Lower lobe of right lung (tissue), 2 donors: Measurements from ENCODE around the gene MXD4. TPM values are rescaled to one million over a fixed set of nuclear protein-coding genes. Genes with fewer than 3 reads are reported as not detected.

Source experiments
- ATAC-seq, 2 donors: fragments of 200-7000 bp; cut with Tn5 transposase; one replicate each; pipeline ENCODE4 v1.9.1; 2020 to 2022; ENCODE audit warnings: mild to moderate bottlenecking in 2 of 2, moderate library complexity in 2 of 2
- DNase-seq: peaks from one replicate; pipeline ENCODE4 v3.0.0-alpha.2; 2020
- H3K27ac ChIP-seq: fragments of 200-600 bp; one replicate; pipeline ENCODE4 v1.8.0; 2022
- H3K27me3 ChIP-seq: fragments of 200-600 bp; one replicate; pipeline ENCODE4 v1.8.0; 2022; ENCODE audit warnings: low read depth
- H3K36me3 ChIP-seq: fragments of 200-600 bp; one replicate; pipeline ENCODE4 v1.8.0; 2022; ENCODE audit warnings: mild to moderate bottlenecking
- H3K4me1 ChIP-seq: fragments of 200-600 bp; one replicate; pipeline ENCODE4 v1.8.0; 2022
- H3K4me3 ChIP-seq: fragments of 200-600 bp; one replicate; pipeline ENCODE4 v1.8.0; 2022; ENCODE audit warnings: mild to moderate bottlenecking
- H3K9me3 ChIP-seq: fragments of 200-600 bp; one replicate; pipeline ENCODE4 v1.8.0; 2022
- intact Hi-C: fragments of 100-400 bp; cut with DNase I; formaldehyde crosslinking; loops from one replicate; pipeline ENCODE4 v1.11.0; 2022
- total RNA-seq: library from RNA; stranded (reverse); fragmentation: NEBNext Ultra II Directional; extraction: Animal tissue kit (Norgen Biotek cat#: 25700); gene quantifications from one replicate; pipeline ENCODE4 v1.2.1, GENCODE V29; 2021
- TF ChIP-seq, protein P1 (sequence below): fragments of 200-600 bp; IDR thresholded peaks from one replicate; pipeline ENCODE4 v1.8.0; 2022; ENCODE audit warnings: antibody characterized with exemption, mild to moderate bottlenecking
- donor health status: DM: no; HTN: yes; CAD: no; lungs with severe emphysema.

The MXD4 gene
- total RNA-seq, 1 donor from 2014 or later = 74.3 TPM

DNA sequence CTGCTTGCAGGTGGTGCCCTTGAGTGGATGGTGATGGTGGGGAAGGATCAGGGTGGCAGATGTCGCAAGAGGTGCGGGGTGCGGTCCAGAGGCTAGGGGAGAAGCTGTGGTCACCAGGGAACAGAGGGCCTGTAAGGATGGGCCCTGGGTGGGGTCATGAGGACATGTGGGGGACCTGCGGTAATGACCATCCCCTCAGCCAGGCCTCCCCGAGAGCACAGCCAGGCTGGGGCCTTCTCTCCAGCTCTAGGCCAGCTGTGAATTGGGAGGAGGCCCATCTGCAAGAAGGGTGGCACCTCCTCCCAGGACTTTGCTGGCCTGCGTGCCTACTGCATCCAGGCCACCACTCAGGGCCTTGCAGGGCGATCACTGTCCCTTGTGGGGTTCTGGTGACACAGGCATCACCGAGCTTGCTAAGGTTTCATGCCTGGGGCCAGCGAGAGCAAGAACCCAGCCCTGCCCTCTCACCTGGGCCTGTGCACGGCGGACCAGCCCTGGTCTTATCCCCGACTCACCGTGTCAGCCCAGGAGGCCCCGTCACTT is 34.1 kb upstream of the MXD4 start:
- no peak for DNase-seq

DNA sequence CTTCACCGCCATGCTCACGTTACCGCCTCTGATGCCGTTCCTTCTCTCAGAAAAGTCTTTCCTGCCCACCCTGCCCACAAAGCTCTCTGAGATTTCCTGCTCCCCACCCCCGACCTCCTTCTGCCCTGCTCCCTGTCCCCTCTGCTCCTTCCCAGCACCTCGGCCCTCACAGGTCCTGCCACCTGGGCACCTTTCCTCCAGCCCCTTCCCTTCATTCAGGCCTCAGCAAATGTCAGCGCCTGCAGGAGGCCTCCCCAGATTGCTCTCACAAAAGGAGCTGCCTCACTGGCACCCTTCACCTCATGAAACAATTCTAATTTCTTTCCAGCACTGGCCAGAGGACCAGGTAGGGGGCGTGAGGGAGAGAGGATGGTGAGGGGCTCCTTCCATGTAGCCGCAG is 33.6 kb upstream of the MXD4 start:
- intact Hi-C loops = no loop called here
- TF ChIP-seq, protein P1, sequence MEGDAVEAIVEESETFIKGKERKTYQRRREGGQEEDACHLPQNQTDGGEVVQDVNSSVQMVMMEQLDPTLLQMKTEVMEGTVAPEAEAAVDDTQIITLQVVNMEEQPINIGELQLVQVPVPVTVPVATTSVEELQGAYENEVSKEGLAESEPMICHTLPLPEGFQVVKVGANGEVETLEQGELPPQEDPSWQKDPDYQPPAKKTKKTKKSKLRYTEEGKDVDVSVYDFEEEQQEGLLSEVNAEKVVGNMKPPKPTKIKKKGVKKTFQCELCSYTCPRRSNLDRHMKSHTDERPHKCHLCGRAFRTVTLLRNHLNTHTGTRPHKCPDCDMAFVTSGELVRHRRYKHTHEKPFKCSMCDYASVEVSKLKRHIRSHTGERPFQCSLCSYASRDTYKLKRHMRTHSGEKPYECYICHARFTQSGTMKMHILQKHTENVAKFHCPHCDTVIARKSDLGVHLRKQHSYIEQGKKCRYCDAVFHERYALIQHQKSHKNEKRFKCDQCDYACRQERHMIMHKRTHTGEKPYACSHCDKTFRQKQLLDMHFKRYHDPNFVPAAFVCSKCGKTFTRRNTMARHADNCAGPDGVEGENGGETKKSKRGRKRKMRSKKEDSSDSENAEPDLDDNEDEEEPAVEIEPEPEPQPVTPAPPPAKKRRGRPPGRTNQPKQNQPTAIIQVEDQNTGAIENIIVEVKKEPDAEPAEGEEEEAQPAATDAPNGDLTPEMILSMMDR = no peak
- Histone ChIP-seq H3K9me3 (no peaks in the 10 kb centered on the region), H3K4me3 (no peak overlapping the region), H3K36me3 (peaks cover 6% of the 10 kb centered on the region), H3K27me3 (no peaks in the 10 kb centered on the region), H3K27ac (no peak overlapping the region), H3K4me1 (peaks cover 3% of the 10 kb centered on the region)
- ATAC-seq = no peak
- DNase-seq = no peak

More for the DNA sequence above, 34.1 kb upstream of the MXD4 start:
- peaks cover 6% of the 10 kb centered on the region for H3K36me3 ChIP-seq
- ATAC-seq = peak in 1 of 2 donors; percentile 10
- no peak overlapping the region for H3K27ac ChIP-seq
- no peaks in the 10 kb centered on the region for H3K9me3 ChIP-seq
- no peak overlapping the region for H3K4me3 ChIP-seq
- TF ChIP-seq, protein P1 = no peak
- no peaks in the 10 kb centered on the region for H3K27me3 ChIP-seq
- H3K4me1 ChIP-seq = no peaks in the 10 kb centered on the region
- intact Hi-C loops = no loop called here

DNA sequence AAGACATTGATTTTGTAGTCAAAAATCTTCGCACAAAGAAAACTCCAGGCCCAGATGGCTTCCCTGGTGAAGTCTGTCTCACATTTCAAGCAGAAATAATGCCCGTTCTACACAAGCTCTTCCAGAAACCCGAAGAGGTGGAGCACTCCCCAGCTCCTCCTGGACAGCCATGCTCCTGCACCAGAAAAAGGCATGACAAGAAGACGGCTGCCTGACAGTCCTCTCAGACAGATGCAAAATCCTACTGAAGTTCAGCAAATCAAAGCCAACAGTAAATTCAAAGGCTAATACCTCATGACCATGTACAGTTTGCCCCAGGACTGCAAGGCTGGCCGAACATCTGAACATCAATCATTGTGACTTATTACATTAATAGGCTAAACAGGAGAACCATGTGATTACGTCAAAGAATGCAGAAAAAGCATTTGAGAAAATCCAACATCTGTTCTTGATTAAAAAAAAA is 30.8 kb upstream of the MXD4 start:
- H3K9me3 ChIP-seq = no peaks in the 10 kb centered on the region
- no peaks in the 10 kb centered on the region for H3K27me3 ChIP-seq
- peaks cover 5% of the 10 kb centered on the region for H3K4me1 ChIP-seq
- ATAC-seq (no peak), DNase-seq (no peak)
- intact Hi-C loops = no loop called here
- TF ChIP-seq, protein P1 = no peak
- peaks cover 6% of the 10 kb centered on the region for H3K36me3 ChIP-seq
- H3K27ac ChIP-seq = no peak overlapping the region
- H3K4me3 ChIP-seq = no peak overlapping the region

DNA sequence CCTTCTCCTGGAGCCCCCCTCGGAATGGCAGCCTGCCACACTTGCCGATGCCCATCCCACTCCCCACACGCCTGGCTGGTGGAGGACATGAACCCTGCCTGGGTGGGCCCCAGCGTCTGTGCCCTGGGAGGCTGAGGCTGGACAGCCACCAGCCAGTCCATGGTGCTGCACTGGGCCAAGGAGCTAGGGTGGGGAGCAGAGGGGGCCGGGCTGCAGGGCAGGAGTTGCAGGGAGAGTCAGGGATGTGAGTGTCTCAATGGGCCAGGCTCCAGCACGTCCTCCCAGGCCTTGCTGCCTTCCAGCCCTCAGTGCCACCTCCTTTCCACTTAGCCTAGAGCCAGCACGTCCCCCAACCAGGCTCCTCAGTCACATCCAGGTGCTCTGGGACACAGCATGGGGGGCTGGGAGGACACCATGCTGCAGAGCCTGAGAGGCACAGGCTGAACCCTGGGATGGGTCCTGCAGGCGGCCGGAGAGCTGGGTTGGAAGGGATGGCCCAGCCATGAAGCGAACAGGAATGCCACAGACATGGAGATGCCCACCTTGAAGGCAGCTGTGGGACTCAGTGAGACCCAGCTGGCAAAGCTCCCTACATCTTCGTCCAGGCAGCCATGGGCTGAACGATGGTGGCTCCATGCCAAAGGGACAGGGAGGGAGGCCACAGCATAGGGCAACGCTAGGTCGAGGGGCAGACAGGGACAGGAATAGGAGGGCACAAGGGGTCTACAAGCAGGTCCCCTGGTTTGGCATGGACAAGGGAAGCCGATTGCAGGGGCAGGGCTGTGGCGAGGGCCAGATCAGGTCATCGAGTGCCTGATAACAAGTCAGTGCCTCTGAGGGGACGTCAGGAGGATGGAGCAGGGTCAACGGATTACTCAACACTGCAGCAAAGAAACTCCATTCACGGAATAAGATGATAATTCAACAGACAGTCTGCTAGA is 30.1 kb upstream of the MXD4 start:
- TF ChIP-seq, protein P1 = no peak
- peaks cover 5% of the 10 kb centered on the region for H3K4me1 ChIP-seq
- no peak overlapping the region for H3K27ac ChIP-seq
- peaks cover 3% of the 10 kb centered on the region for H3K36me3 ChIP-seq
- intact Hi-C loops = no loop called here
- peak in 1 of 2 donors; percentile 3 for ATAC-seq
- no peaks in the 10 kb centered on the region for H3K27me3 ChIP-seq
- DNase-seq = no peak
- H3K4me3 ChIP-seq = no peak overlapping the region
- H3K9me3 ChIP-seq = no peaks in the 10 kb centered on the region

DNA sequence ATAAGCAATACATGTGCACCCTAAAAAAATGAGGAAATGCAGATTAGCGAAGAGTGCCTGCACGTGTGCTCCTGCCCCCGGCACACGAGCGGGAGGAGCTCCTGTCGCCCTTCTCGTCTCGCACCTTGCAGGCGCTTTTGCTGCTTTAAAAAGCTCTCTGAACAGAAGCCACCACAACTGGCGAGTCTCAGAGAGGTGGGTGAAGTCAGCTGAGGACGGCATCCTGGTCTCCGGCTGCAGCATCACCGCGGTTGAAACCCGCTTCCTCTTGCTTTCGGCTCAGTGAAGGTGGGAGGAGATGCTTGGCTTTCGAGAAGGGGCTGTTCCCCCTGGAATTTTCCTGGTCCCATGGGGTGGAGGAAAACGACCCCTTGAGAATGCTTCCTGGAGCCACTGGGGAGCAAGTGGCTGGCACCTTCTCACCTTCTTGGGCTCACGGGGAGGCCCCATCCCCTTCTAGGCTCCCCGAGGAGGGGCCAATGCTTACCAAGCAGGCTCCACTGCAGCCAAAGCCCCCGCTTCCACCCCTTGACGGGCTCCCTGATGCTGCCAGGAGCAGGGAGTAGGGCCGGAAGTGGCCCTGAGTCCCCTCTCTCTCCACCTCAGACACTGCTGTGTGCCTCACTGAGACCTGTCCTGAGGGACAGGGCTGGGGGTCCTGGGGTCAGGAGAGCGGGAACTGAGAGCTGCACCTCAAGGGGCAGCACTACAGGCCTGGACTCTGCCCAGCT is 29.2 kb upstream of the MXD4 start:
- Histone ChIP-seq H3K27ac (no peak overlapping the region), H3K36me3 (no peaks in the 10 kb centered on the region), H3K4me1 (peaks cover 5% of the 10 kb centered on the region), H3K27me3 (no peaks in the 10 kb centered on the region), H3K9me3 (no peaks in the 10 kb centered on the region), H3K4me3 (no peak overlapping the region)
- no peak for DNase-seq
- TF ChIP-seq, protein P1 = no peak
- intact Hi-C loops = no loop called here
- ATAC-seq = peak; percentile 36 to 37
